Parietal lobe (tissue), 2 donors: Measurements from ENCODE around the gene CFAP92. TPM values are rescaled to one million over a fixed set of nuclear protein-coding genes. Genes with fewer than 3 reads are reported as not detected.

Source experiments
- small RNA-seq: library from RNA; depleted of rRNA; stranded (forward); fragments of <200 nt; gene quantifications from one replicate; pipeline ENCODE3, GENCODE V24; 2014; ENCODE audit warnings: low replicate concordance
- total RNA-seq: library from RNA; depleted of rRNA; stranded (reverse); fragments of >200 nt; gene quantifications from one replicate; pipeline ENCODE4 v1.2.3, GENCODE V29; 2014

CFAP92 gene
- total RNA-seq = 1.6 TPM

GRCh38 chr3:128993461-128994172 lies at the start of gene CFAP92:
Gene CFAP92 (minus strand): TSS chr3:128994076. CDS start chr3:128993304, 772 bp downstream.

GRCh38 chr3:129001101-129001805 lies 7.4 kb upstream of the CFAP92 start, which contains the start of gene EFCC1:
Gene EFCC1 (plus strand): TSS chr3:129001304. CDS start chr3:129001629, 325 bp downstream.

GRCh38 chr3:128879125-128879969 lies 114.5 kb downstream of the CFAP92 start, which contains the start of gene ACAD9:
Gene ACAD9 (plus strand): TSS chr3:128879620. CDS start chr3:128879692, 72 bp downstream.

Small RNA genes within 50 kb of the gene (small RNA-seq; reads per million reads assigned to genes)
- not detected for gene AC112484.4

Other genes with a start within 250 kb of the CFAP92 start
- gene ACAD9, start 114.5 kb downstream of the CFAP92 start, total RNA-seq = 49.1 TPM
- gene EFCC1, start 7.2 kb upstream of the CFAP92 start, total RNA-seq = 0.94 TPM
- gene GP9, start 66.7 kb upstream of the CFAP92 start, total RNA-seq = not detected
- 2.8 TPM for gene RAB43, start 127.7 kb upstream of the CFAP92 start, total RNA-seq
- 8.5 TPM for gene ISY1, start 167.0 kb upstream of the CFAP92 start, total RNA-seq
- gene CNBP, start 189.8 kb upstream of the CFAP92 start, total RNA-seq = 164 TPM